ENCODE data around the gene EHBP1. TPM values are rescaled to one million over a fixed set of nuclear protein-coding genes. Genes with fewer than 3 reads are reported as not detected.

The EHBP1 gene
- polyA plus RNA-seq, 1 of the 3 experiments (the other 2 are of a cell fraction), result 62.7 TPM

GRCh38 chr2:62857139-62857931, 151.8 kb downstream of the EHBP1 start:
- no peak overlapping the region for H3K27ac ChIP-seq (ENCODE audit: low read depth in 2 of 2, low read length in 1 of 2)
- WGBS (ENCODE audit: low lambda C conversion rate), result 77% methylated on average over 6 of the region's 6 CpGs
- no peak for DNase-seq
- H3K9ac ChIP-seq, result no peak overlapping the region
- ChIA-PET CTCF (interaction anchor here (1.0 kb wide), 1 partner anchor 631 kb away, joined by 4 read pairs; no protein-coding TSS in a partner anchor), POLR2A (no interaction called here)
- peaks cover 4% of the 10 kb centered on the region for H3F3A ChIP-seq (replicated peaks; ENCODE audit: insufficient read depth)
- no peak for TF ChIP-seq MXI1 (IDR thresholded peaks at IDR 0.05; ENCODE audit: low read depth, low read length)
- no peak for TF ChIP-seq RAD21 (IDR thresholded peaks at IDR 0.05; ENCODE audit: low read length)
- no peak for TF ChIP-seq CTCF (IDR thresholded peaks at IDR 0.05)
- no peak for TF ChIP-seq SMC3 (IDR thresholded peaks at IDR 0.05; ENCODE audit: low read depth, low read length)
- no peak for TF ChIP-seq USF1 (IDR thresholded peaks at IDR 0.05; ENCODE audit: borderline replicate concordance, low read depth)
- no peak for TF ChIP-seq TEAD4 (IDR thresholded peaks at IDR 0.05; ENCODE audit: borderline replicate concordance, insufficient read depth)
- no peak overlapping the region for H3K4me2 ChIP-seq
- H3K9me3 ChIP-seq, result no peaks in the 10 kb centered on the region
- H4K20me1 ChIP-seq (ENCODE audit: insufficient read depth), result no peaks in the 10 kb centered on the region
- H3K79me2 ChIP-seq (ENCODE audit: insufficient read depth), result no peaks in the 10 kb centered on the region
- no peaks in the 10 kb centered on the region for H3K27me3 ChIP-seq (ENCODE audit: insufficient read depth)
- no peaks in the 10 kb centered on the region for H3K4me1 ChIP-seq (ENCODE audit: control insufficient read depth in 1 of 2, insufficient read depth in 2 of 2, low read depth in 1 of 2, low read length in 1 of 2)
- H2AFZ ChIP-seq (ENCODE audit: low read depth), result no peak overlapping the region
- H3K4me3 ChIP-seq (ENCODE audit: low read depth in 2 of 2, low read length in 1 of 2), result no peak overlapping the region
- H3K36me3 ChIP-seq (replicated peaks in 1 of 2; ENCODE audit: control insufficient read depth in 1 of 2, insufficient read depth in 2 of 2, low read length in 1 of 2), result peaks cover 22 to 48% of the 10 kb centered on the region in 2 experiments
- H3K9me2 ChIP-seq, result no peaks in the 10 kb centered on the region

- CTCF ChIA-PET, result no interaction called here
- POLR2A ChIA-PET, result no interaction called here
- TF ChIP-seq TEAD4 (IDR thresholded peaks at IDR 0.05; ENCODE audit: borderline replicate concordance, insufficient read depth) (no peak), ELF1 (IDR thresholded peaks at IDR 0.05) (no peak), YY1 (IDR thresholded peaks at IDR 0.05; ENCODE audit: low read depth) (no peak), RAD21 (IDR thresholded peaks at IDR 0.05; ENCODE audit: low read length) (no peak), IRF3 (IDR thresholded peaks at IDR 0.05; ENCODE audit: low read depth, low read length) (no peak), SMC3 (IDR thresholded peaks at IDR 0.05; ENCODE audit: low read depth, low read length) (no peak), FOXM1 (IDR thresholded peaks at IDR 0.05; ENCODE audit: low read depth) (no peak), FOSL2 (IDR thresholded peaks at IDR 0.05; ENCODE audit: borderline replicate concordance, low read depth) (no peak), SIN3A (IDR thresholded peaks at IDR 0.05; ENCODE audit: borderline replicate concordance, low read depth, low read length) (no peak)
- Histone ChIP-seq H3K36me3 (replicated peaks in 1 of 2; ENCODE audit: control insufficient read depth in 1 of 2, insufficient read depth in 2 of 2, low read length in 1 of 2) (peaks cover 13 to 43% of the 10 kb centered on the region in 2 experiments), H3K27ac (ENCODE audit: low read depth in 2 of 2, low read length in 1 of 2) (no peak overlapping the region), H3K9me2 (no peaks in the 10 kb centered on the region), H4K20me1 (ENCODE audit: insufficient read depth) (no peaks in the 10 kb centered on the region), H3K4me2 (no peak overlapping the region), H3K4me3 (ENCODE audit: low read depth in 2 of 2, low read length in 1 of 2) (no peak overlapping the region), H3K79me2 (ENCODE audit: insufficient read depth) (no peaks in the 10 kb centered on the region), H3K9me3 (no peaks in the 10 kb centered on the region), H3K9ac (no peak overlapping the region), H2AFZ (ENCODE audit: low read depth) (no peak overlapping the region), H3K4me1 (ENCODE audit: control insufficient read depth in 1 of 2, insufficient read depth in 2 of 2, low read depth in 1 of 2, low read length in 1 of 2) (no peaks in the 10 kb centered on the region), H3F3A (replicated peaks; ENCODE audit: insufficient read depth) (peaks cover 4% of the 10 kb centered on the region), H3K27me3 (ENCODE audit: insufficient read depth) (no peaks in the 10 kb centered on the region)
- no peak for DNase-seq
- WGBS (ENCODE audit: low lambda C conversion rate), result 92% methylated on average over 2 of the region's 2 CpGs
Observed at GRCh38 chr2:62858231-62858832, 152.8 kb downstream of the EHBP1 start.
